ENCODE data around the gene NUP160. TPM values are rescaled to one million over a fixed set of nuclear protein-coding genes. Genes with fewer than 3 reads are reported as not detected.

NUP160 gene
- total and polyA plus RNA-seq, 2 of the 4 experiments (the other 2 are of a cell fraction), result 12.5 to 35.0 TPM

- dilution Hi-C loops (cut with HindIII; ENCODE audit: low sequenced_read_pairs, unreplicated experiment), result no loop called here
- no peak for ATAC-seq (ENCODE audit: low read depth)
- no peak overlapping the region for H2BK20ac ChIP-seq (ENCODE audit: low read depth, low read length)
These were observed 578 bp upstream of the NUP160 start for GRCh38 chr11:47848700-47849155.

More at GRCh38 chr11:47848700-47849155, 578 bp upstream of the NUP160 start:
- no peak for DNase-seq
- H3K9me1 ChIP-seq (ENCODE audit: insufficient read depth, low read length), result peaks cover 12% of the 10 kb centered on the region
- no peaks in the 10 kb centered on the region for H3K27me3 ChIP-seq (ENCODE audit: control insufficient read depth, insufficient read depth, low read length)
- peak overlapping the region; percentile 23; the same call in 1 of the 3 replicates for H2BK15ac ChIP-seq (ENCODE audit: low read depth, low read length)
- peak overlapping the region; percentile 86 for H2BK120ac ChIP-seq (ENCODE audit: low read depth, low read length)
- H2AK5ac ChIP-seq (ENCODE audit: low read depth, low read length), result peak overlapping the region; percentile 85
- peaks cover 15 to 50% of the 10 kb centered on the region in 2 experiments for H3K79me1 ChIP-seq (ENCODE audit: low read depth in 1 of 2, low read length in 2 of 2)
- H3K9ac ChIP-seq (ENCODE audit: low read depth, low read length), result peak overlapping the region; percentile 86
- 0 out of 2 replicates have a peak, but pooled peaks cover 3% of the 10 kb centered on the region for H4K20me1 ChIP-seq (ENCODE audit: insufficient read depth, low read length)
- WGBS, 2 experiments (ENCODE audit: extremely low coverage in 2 of 2, insufficient read length in 1 of 2), result 3% methylated on average over 5 of the region's 14 CpGs; no CpG with 5 or more reads in 1 of the 2 experiments
- intact Hi-C loops (cut with micrococcal nuclease), result loop anchor here (1.0 kb wide), 1 partner anchor 262 kb away; no protein-coding TSS in a partner anchor
- peak overlapping the region; percentile 89 to 95 for H4K8ac ChIP-seq (ENCODE audit: low read depth in 2 of 2, low read length in 2 of 2)
- peak overlapping the region; percentile 79 for H3K27ac ChIP-seq (ENCODE audit: insufficient read depth, low read length)
- peak overlapping the region; percentile 55; the same call in 1 of the 2 replicates for H3K56ac ChIP-seq (ENCODE audit: extremely low read depth, insufficient read depth, low read length)
- peak overlapping the region; percentile 81; the same call in 1 of the 2 replicates for H4K91ac ChIP-seq (ENCODE audit: insufficient read depth, low read depth, low read length)
- H3K4me3 ChIP-seq (ENCODE audit: insufficient read depth, low read depth, low read length), result peak overlapping the region; percentile 92
- peak overlapping the region; percentile 87 for H3K4ac ChIP-seq (ENCODE audit: low read depth, low read length)
- peak overlapping the region; percentile 39 for H3K23ac ChIP-seq (ENCODE audit: low read depth, low read length)
- no peaks in the 10 kb centered on the region for H3K4me1 ChIP-seq (ENCODE audit: control insufficient read depth, insufficient read depth, low read length)
- H3K18ac ChIP-seq (ENCODE audit: low read depth, low read length), result peak overlapping the region; percentile 83
- BruUV-seq (replicated peaks), result no TSS peak
- ChIA-PET POLR2A (ENCODE audit: unreplicated experiment) (interaction anchor here (0.6 kb wide), 1 partner anchor 12 kb away, joined by 3 read pairs; no protein-coding TSS in a partner anchor), CTCF (no interaction called here)
- TF ChIP-seq MXI1 (IDR thresholded peaks at IDR 0.05; ENCODE audit: borderline replicate concordance, low read depth, low read length) (no peak), NFE2L2 (IDR thresholded peaks at IDR 0.05; ENCODE audit: low read depth, low read length) (no peak), FOS (IDR thresholded peaks at IDR 0.05; ENCODE audit: low read depth, low read length) (no peak), USF2 (IDR thresholded peaks at IDR 0.05; ENCODE audit: low read depth, low read length) (no peak), SMC3 (IDR thresholded peaks at IDR 0.05; ENCODE audit: low read depth, low read length) (no peak), CTCF (conservative IDR thresholded peaks at IDR 0.05; ENCODE audit: low read depth, low read length) (no peak), RFX5 (IDR thresholded peaks at IDR 0.05; ENCODE audit: low read depth, low read length) (no peak)
- H3K36me3 ChIP-seq (ENCODE audit: control insufficient read depth, insufficient read depth, low read length), result peaks cover 5% of the 10 kb centered on the region
- no peaks in the 10 kb centered on the region for H3K9me3 ChIP-seq (ENCODE audit: control insufficient read depth, insufficient read depth, low read length)
- in situ Hi-C loops (cut with MboI; ENCODE audit: low sequenced_read_pairs), result no loop called here
- peak overlapping the region; percentile 42 for H2BK5ac ChIP-seq (ENCODE audit: low read depth, low read length, poor library complexity, severe bottlenecking)
- peak overlapping the region; percentile 86 for H3K4me2 ChIP-seq (ENCODE audit: low read depth, low read length)
- peak overlapping the region; percentile 95 for H2AK9ac ChIP-seq (replicated peaks; ENCODE audit: low read depth, low read length, poor library complexity)
- H2AFZ ChIP-seq (replicated peaks; ENCODE audit: low read length, poor library complexity), result peak overlapping the region; percentile 100
- H3K14ac ChIP-seq (replicated peaks; ENCODE audit: low read depth, low read length), result peak overlapping the region; percentile 88
- H4K5ac ChIP-seq (ENCODE audit: low read depth, low read length), result peak overlapping the region; percentile 84
